ENCODE data around the gene TFCP2. TPM values are rescaled to one million over a fixed set of nuclear protein-coding genes. Genes with fewer than 3 reads are reported as not detected.

TFCP2 gene
- total RNA-seq, 1 experiment from 2014 or later = 33.9 TPM

DNA sequence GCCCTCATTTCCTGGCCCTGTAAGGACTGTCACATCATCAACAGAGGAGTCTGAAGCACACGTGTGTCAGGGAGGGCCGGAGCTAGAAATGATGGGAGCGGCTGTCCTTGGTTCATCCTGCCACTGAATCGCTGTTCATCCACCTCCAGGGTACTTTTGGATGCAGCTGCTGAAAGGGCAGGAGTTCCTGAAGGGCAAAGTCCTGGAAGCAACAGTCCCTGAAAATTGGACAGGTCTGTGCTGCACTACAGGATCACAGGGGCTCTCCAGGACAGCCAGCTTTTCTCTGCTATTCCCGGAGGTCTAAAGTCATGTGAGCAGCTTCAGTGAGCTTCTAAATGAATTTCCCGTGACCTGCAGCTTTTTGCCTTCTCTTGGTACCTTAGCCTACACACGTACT lies 27.2 kb upstream of the TFCP2 start:
- in situ Hi-C loops (cut with HindIII; ENCODE audit: low pct_unique_long_range_greater_than_20kb, low sequenced_read_pairs) (no loop called here), intact Hi-C loops (cut with micrococcal nuclease; ENCODE audit: unreplicated experiment) (no loop called here)
- Histone ChIP-seq H3K27me3 (ENCODE audit: control insufficient read depth, insufficient read depth, low read length) (no peaks in the 10 kb centered on the region), H3K9me3 (ENCODE audit: control insufficient read depth, insufficient read depth, low read depth, low read length) (no peaks in the 10 kb centered on the region), H3K27ac (ENCODE audit: low read length) (no peak overlapping the region), H3K36me3 (ENCODE audit: control insufficient read depth, insufficient read depth, low read length) (no peaks in the 10 kb centered on the region), H3K4me3 (ENCODE audit: low read depth in 2 of 2, low read length in 2 of 2) (no peak overlapping the region), H3K4me1 (ENCODE audit: control insufficient read depth, insufficient read depth, low read length) (no peaks in the 10 kb centered on the region)
- DNase-seq (ENCODE audit: low read depth, low spot score) = no peak
- CTCF ChIA-PET = no interaction called here
- no peak for TF ChIP-seq CTCF (IDR thresholded peaks at IDR 0.05)
- no peak for TF ChIP-seq SIN3A (IDR thresholded peaks at IDR 0.05; ENCODE audit: borderline replicate concordance, insufficient read depth, low read depth, low read length)
- no peak for TF ChIP-seq REST (IDR thresholded peaks at IDR 0.05; ENCODE audit: insufficient read depth in 1 of 2, low read depth in 2 of 2, low read length in 1 of 2)
- no peak for TF ChIP-seq TCF7L2 (IDR thresholded peaks at IDR 0.05; ENCODE audit: low read depth, low read length)
- ATAC-seq = no peak
- POLR2A ChIA-PET = no interaction called here
- no TSS peak for BruUV-seq (replicated peaks)

DNA sequence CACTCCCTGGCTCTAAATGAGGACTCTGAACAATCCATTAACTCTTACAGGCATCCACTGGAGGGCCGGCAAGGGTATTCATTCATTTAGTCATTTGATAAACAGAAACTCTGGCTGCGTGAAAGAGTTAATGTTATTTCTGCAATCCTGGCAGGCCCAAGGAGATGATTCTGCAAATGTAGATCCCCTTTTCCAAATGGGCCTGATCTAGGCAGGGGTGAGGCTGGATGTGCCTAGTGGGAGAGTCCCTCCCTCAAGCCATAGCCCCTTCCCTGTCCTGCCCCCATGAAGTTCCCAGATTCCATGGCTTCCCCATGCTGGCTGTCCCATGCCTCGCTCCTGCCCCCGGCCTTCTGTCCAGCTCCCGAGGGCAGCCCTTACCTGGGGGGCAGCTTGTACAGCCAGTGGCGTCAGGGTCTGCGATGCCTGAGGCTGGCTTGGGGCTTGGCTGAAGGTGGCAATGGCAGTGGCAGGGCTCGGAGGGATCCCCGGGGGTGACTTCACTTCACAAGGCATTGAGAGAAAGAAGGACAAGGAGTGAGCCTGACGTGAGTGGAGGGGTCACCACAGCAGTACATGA lies 26.5 kb upstream of the TFCP2 start:
- intact Hi-C loops (cut with micrococcal nuclease; ENCODE audit: unreplicated experiment) = no loop called here
- no peaks in the 10 kb centered on the region for H3K9me3 ChIP-seq (ENCODE audit: control insufficient read depth, insufficient read depth, low read depth, low read length)
- H3K36me3 ChIP-seq (ENCODE audit: control insufficient read depth, insufficient read depth, low read length) = no peaks in the 10 kb centered on the region
- H3K4me3 ChIP-seq (ENCODE audit: low read depth in 2 of 2, low read length in 2 of 2) = no peak overlapping the region
- BruUV-seq (replicated peaks) = no TSS peak
- CTCF ChIA-PET = interaction anchor here (0.6 kb wide), 1 partner anchor 233 kb away, joined by 5 read pairs; no protein-coding TSS in a partner anchor
- no peaks in the 10 kb centered on the region for H3K4me1 ChIP-seq (ENCODE audit: control insufficient read depth, insufficient read depth, low read length)
- DNase-seq (ENCODE audit: low read depth, low spot score) (no peak), ATAC-seq (no peak)
- TF ChIP-seq POLR2AphosphoS5 (IDR thresholded peaks at IDR 0.05; ENCODE audit: low read depth, low read length) = no peak
- no peak for TF ChIP-seq REST (IDR thresholded peaks at IDR 0.05; ENCODE audit: insufficient read depth in 1 of 2, low read depth in 2 of 2, low read length in 1 of 2)
- no peak for TF ChIP-seq SIN3A (IDR thresholded peaks at IDR 0.05; ENCODE audit: borderline replicate concordance, insufficient read depth, low read depth, low read length)
- TF ChIP-seq CTCF (IDR thresholded peaks at IDR 0.05) = no peak
- no peak for TF ChIP-seq TCF7L2 (IDR thresholded peaks at IDR 0.05; ENCODE audit: low read depth, low read length)
- in situ Hi-C loops (cut with HindIII; ENCODE audit: low pct_unique_long_range_greater_than_20kb, low sequenced_read_pairs) = no loop called here
- H3K27ac ChIP-seq (ENCODE audit: low read length) = no peak overlapping the region
- POLR2A ChIA-PET = no interaction called here
- H3K27me3 ChIP-seq (ENCODE audit: control insufficient read depth, insufficient read depth, low read length) = no peaks in the 10 kb centered on the region

Data from Panc1 (cell line).